GM21367 (cell line): ENCODE data around the gene APCDD1L.
"Not testable (repeated sequence)": the region's sequence is repeated elsewhere in the genome, so short reads cannot be mapped to it uniquely, and the experiment has no call there.

Source experiments
- ATAC-seq: cut with Tn5 transposase; IDR thresholded peaks from one replicate; pipeline ENCODE4 v1.9.1; 2021; ENCODE audit not compliant: unreplicated experiment

Gene APCDD1L

DNA sequence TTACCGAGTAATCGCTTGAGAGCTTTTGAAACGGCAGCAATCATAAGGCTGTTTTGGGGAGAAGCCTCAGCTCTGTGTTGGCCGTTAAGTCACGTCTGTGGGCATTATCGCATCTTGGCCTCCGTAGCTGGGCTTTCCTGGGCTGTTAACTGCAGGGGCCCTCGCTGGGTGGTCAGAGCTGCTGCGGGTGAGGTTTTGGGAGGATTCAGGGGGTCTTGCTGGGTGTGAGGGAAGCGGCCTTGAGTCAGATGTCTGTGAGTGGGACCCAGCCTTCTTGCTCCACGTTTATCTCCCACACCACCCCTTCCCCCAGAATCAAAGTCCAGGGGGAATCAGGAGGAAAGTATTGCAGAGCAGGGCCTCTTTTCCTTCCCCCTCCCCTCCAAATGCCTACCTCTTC lies 3.2 kb upstream of the APCDD1L start:
- no peak for ATAC-seq

DNA sequence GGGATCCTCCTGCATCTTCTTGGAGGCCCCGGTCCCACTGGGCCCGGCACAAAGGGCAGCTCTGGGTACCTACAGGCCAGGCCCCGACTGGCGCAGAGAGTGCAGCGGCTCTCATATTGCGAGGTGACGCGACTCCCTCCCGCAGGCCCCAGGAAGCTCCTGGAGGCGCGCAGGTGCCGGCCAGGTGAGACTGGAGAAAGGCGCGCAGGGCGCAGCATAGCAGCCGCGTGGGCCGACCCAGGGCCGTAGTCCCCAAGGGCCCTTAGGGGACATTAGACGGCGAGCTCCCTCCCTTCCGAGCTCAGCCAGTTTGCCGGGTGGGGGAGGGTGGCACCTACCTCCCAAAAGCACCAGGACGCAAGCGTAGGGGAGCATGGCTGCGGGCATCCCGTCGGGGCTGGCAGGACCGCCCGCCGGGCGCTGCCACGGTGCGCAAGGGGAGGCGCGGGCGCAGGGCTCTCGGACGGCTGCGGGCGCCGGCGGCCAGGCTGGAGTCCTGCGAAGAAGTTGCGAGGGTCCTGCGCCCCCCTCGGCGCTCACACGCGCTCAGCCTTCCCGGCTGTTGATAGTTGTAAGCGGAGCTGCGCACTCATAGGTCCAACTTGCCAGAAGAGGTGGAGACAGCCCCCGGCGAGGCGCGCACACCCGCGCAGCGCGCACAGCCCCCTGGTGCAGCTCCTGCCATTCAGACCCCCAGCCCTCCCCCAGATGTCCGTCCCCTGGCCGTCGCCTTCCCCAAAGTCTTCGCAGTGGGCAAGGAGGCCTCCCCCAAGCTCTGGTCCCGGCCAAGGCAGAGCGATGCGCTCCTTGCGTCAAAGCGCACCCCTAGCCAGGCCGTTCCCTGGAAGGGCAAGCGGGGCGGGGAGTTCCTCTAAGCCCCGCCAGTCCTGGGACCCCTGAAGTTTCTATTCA lies 622 bp downstream of the APCDD1L start:
- no peak for ATAC-seq

DNA sequence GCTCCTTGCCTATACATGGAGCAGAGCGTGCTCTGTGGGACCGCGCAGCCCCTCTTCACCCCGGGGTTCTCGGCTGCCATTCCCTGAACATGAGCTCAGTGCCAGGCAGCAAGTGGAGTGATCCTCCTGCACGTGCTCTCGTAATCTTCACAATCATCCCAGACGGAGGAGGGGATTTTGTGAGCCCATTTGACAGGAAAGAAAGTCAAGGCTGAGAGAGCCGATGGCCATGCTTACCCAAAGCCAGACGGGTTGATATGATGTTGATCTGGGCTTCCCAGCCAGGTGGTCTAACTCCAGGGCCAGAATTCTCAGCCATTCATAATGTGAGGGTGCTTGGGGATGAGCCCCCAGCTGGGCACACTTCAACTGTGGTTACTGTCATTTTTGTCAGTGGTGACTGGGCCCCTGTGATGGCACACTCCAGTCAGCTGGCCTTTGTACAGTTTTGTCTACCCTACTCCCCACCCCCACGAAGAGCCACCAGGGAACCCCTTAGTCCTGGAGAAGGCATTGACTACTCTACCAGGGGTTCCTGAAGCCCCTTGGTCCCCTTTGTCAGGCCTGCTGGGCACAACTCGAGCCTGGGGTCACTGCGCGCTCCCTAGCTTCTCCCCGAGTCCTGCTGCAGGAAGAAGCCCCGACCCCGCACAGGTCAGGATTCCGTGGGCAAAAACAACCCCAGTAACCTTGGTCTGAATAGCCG lies 1.5 kb downstream of the APCDD1L start:
- no peak for ATAC-seq

DNA sequence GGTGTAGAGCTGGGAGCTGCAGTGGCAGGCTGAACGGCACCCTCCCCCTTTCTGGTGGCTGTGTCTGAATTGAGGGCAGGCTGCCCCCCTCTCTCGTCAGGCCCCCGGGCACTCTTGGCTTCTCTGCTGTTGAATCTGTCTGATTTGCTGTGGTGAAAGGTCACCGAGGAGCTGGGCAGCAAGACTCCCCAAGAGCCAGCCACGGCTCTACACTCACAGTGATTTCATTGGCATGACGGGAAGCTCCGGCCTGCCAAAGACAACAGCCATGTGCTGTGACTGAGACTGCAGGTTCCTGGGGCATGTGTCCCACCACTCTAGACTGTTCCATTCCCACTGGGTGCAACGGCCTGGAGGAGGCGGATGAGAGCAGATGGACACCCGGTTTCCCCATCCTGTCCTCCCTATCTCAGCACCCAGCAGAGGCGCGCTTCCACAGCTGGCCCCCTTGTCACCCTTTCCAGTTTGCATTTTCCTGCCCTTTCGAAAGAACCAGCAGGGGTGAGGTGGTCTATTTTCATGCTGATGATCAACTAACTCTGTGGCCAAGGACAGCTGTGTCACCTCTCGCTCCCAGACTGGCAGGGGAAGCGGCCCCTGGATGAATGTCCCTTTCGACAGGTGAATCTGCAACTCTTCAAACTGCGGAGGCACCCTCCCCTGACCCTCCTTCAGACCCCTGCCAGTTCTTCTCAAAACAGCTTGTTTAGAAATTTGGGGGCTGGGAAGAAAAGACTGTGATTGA lies 2.2 kb downstream of the APCDD1L start:
- no peak for ATAC-seq

DNA sequence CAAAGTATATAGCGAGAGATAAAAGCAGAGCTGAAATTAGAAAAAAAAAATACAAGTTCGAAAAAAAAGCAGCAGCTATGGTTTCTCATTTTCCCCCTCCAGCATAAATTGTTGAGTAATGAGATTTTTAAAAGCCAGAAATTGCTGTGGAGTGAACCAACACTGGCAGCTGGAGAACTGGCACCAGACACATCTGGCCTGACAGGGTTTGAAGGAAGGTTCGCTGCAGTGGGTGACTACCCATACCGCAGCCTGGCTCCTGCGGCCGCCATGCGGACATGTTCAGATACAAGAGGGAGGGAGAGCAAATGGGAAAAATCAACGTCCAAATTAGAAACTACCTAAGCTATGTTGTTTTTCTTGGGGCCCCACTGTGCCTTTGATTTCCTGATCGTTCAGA lies 3.3 kb downstream of the APCDD1L start:
- no peak for ATAC-seq

DNA sequence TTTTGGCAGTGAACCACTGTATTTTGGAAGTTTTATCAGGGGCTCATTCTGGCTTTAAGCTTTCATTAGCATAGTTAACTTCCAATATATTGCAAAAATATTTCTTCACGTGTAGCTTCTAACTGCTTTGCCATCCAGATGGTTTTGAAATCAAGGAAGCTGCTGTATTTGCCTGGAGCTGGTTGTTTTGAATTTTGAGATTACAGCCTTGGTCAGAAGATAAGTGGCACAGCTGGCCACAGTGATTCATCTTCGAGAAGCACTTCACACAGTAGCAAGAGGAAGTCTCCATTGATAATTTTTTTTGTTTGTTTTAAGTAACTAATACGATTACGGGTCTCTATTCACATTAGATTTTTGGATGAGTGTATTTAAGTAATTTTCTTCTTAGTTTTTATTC lies 3.8 kb downstream of the APCDD1L start:
- ATAC-seq, result no peak

DNA sequence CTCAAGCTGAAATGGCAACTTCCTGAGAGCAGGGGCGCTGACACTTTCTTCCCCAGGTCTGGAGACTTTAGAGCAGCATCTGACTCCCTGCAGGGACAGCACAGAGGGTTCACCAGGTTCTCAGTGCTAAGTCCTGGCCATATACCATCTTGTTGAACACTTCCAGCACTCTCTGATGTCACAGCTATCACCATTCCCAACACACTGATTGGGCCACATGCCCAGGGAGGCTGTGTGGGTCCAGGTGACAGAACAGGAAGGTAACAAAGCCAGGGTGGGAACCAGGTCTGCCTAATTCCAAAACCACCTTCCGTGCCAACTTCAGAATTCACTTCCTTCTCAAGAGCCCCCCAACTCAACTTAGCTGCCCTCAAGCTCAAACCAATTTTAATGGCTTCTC lies 4.3 kb downstream of the APCDD1L start:
- ATAC-seq, result no peak

DNA sequence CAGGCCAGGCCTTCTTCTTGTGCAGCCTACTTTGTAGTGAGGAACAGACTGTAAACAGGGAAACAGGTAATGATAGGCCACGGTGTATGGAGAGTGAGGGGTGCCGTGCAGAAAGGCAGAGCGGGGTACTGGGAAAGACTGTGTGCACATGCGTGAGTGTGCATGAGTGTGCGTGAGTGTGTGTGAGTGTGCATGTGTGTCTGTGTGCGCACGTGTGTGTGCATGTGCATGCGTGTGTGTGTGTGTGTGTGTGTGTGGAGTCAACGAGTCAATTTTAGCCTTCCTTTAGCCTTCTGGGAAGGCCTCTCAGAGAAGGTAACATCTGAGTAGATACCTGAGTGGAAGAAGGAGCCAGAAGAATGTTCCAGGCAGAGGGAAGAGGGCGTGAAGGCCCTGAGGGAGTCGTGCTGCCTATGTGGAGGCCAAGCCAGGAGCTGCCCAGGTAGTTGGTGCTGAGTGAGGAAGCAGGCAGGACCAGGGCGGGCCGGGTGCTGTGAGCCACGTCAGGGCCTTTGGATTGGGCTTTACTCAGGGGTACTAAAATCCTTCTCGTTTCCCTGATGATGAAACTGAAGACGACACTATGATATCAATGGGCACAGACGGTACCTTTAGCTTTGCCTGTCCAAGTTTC lies 6.3 kb downstream of the APCDD1L start:
- ATAC-seq, result no peak

DNA sequence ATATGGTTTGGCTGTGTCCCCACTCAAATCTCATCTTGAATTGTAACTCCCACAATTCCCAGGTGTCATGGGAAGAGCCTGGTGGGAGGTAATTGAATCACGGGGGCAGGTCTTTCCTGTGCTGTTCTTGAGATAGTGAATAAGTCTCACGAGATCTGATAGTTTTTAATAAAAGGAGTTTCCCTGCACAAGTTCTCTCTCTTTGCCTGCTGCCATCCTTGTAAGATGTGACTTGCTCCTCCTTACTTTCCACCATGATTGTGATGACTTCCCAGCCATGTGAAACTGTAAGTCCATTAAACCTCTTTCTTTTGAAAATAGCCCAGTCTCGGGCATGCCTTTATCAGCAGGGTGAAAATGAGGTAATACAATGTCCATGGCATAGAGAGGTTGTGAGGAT lies 8.2 kb downstream of the APCDD1L start:
- ATAC-seq, result not testable (repeated sequence)

DNA sequence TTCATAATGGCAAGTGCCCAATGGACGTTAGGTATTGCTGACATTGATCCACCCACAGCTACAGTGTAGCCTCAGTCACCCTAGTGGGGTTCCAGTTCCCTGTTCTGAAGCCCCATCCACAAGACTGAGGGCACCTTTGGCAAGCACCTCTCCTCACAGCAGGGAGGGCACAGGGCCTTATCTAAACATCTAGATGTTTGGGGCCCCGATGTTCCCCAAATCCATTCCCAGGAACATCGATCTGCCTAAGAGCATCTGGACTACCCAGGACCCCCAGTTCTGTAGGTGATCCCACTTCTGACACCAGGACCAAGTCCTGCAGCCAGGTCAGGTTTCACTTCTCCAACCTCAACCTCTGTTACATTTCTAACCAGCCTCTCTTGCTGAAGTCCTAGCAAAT lies 10.6 kb downstream of the APCDD1L start:
- ATAC-seq, result no peak

DNA sequence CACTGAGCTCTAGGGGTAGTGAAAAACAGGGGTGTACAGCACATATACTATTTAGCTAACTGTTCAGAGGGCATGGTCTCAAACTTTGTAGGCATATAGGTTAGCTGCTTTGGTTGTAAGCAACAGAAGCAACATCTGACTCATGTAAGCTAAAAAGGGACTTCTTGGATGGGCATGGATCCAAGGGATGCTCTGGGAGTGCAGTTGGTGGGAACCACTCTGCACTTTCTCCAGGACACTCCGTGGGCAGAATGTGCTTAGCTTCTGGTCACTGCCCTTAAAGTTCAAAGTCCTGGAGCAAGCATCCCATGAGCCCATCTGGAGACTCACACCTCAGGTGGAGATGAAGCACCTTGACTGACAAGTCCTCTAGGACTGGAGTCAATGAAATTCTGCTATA lies 11.5 kb downstream of the APCDD1L start:
- no peak for ATAC-seq

DNA sequence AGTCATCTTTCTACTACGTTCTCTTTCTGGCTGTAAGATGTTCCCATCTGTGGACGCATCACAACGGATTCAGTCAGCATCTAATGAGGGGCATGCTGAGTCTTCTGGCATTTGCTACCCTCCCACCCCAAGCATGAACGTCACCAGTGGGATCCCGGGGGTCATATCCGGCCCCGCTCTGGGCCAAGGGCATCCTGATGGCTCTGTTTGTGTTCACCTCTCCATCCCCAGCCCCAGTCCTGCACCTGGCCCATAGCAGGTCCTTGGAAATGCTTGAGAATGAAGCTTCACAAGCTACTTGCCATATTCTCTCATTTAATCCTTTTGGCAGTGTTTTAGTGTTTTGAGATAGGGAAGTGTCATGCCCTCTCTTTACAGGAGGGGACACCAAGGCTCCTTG lies 14.9 kb downstream of the APCDD1L start:
- no peak for ATAC-seq

DNA sequence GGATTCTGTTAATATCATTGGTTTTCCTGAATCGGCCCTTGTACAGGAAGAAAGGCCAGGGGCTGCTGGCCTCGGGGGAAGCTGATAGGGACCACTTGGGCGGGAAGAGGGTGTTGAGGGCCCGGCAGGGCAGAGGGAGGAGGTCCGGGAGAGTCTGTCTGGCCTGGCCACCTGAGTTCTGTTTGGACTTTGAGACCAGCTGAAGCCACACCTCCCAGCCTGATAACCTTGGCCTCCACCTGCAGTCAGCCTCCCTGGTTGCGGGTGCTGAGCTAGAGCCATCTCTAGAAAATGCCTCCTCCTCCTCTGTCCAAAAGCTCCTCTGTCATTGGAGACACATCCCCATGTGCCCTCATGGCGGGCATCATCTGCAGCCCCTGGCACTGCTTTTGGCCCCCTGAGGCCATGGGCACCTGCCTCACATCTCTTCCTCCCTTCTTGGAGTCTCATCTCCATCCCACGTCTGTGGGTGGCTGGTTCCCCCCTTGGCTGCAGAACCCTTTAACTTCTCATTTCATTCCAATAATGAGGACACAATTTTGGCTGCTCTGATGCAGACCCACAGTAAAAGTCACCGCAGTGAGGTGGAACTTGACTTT lies 16.6 kb downstream of the APCDD1L start:
- ATAC-seq, result no peak

DNA sequence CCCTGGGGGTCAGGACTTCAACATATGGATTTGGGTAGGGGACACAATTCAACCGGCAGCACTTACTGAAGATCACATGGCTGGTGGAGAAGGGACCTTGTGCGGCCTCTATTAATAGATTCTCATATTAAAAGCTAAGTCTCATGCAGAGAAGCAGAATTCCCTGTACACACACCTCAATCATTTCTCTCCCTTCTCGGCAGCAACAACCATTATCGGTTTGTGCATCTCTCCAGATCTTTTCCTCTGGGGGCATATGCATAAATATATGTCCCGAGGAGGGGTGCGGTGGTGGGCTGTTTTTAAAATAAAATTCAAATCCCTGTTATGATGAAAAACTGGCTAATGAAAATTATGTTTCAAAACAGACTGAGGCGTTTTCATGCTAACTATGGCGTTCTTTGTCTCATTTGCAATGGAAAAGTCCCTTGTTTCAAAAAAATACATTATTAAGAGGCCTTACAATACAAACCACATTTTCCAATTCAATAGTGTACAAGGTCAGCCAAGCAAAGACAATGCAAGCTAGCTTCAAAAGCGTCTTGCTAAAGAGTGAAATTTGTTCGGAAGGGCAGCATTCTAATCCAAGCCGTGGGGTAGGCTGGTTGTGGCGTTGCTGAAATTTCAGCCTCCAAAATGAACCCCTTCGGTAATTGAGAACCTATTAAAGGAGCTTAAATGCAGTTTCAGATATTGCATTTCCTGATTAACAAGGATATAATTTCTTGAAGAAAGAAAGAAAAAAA lies 17.3 kb downstream of the APCDD1L start:
- ATAC-seq, result no peak

DNA sequence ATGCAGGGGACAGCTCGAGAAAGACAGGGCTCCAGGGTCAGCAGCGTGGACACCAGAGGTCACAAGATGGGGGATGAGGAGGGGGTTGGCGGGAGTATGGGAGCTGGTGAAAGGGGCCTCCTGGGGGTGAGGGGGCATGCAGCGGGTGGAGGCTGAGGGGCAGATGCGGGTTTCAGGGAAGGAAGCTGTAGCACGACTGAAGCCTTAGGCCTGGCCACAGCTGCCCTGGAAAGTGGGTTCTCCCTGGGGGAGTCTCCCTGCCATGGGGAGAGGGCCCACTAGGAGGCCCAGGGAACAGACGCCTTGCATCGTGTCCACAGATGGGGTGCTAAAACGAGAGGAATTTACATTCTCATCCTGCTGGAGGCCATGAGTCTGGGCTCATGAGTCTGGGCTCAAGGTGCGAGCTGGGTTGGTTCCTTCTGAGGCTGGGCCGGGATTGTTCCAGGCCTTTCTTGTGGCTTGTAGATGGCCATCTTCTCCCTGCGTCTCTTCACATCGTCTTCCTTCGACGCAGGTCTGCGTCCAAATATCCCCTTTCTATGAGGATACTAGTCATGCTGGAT lies 18.0 kb downstream of the APCDD1L start:
- ATAC-seq, result no peak

DNA sequence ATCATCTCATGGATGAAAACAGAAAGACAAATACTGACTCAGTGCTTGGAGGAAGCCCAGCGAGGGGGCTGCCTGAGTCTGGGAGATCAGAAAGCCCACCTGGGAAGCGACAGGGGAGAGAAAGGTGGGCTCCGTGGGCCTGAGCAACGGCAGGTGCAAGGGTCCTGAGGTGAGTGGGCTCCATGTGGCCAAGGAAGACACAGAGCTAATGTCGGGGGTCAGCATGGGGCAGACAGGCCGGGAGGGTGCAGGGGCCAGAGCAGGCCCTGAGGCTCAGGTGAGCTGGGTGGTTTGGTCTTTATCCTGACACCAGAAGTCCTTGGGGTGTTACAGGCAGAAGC lies 18.8 kb downstream of the APCDD1L start:
- no peak for ATAC-seq

DNA sequence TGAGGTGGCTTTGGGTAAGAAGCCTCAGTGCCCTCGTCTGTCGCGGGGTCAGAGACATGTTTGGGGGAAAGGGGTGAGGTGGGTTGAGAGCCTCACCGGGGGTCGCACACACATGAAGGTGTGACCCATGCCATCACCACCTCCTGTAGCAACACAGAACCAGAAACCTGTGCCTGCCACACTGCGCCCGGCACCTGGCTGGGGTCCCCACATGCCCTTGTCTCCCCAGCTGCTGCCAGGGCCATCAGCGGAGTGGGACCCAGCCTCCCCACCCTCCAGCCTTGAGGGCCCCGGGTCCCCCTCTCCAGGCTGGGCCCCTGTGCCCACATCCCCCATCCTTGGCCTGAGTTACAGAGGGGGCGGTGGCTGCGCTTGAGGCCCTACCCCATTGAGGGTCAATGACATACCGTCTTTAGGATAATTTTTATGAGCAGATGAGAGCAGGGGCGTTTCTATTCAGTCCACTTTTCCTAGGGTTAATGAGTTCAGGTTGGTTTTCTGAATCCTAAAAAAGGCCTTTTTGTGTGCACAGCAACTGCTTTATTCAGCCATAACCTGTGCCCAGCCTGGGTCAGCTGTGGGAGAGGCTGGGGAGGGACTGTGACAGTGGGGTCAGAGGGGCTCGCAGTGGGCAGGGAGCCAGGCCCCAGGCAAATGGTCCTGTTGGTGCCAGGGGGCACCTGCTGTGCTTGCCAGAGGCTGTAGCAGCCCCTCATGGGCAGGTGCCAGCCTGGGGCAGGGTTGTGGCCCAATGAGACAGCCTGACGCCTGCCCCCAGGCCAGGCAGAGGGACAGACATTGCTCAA lies 19.4 kb downstream of the APCDD1L start:
- ATAC-seq, result no peak

DNA sequence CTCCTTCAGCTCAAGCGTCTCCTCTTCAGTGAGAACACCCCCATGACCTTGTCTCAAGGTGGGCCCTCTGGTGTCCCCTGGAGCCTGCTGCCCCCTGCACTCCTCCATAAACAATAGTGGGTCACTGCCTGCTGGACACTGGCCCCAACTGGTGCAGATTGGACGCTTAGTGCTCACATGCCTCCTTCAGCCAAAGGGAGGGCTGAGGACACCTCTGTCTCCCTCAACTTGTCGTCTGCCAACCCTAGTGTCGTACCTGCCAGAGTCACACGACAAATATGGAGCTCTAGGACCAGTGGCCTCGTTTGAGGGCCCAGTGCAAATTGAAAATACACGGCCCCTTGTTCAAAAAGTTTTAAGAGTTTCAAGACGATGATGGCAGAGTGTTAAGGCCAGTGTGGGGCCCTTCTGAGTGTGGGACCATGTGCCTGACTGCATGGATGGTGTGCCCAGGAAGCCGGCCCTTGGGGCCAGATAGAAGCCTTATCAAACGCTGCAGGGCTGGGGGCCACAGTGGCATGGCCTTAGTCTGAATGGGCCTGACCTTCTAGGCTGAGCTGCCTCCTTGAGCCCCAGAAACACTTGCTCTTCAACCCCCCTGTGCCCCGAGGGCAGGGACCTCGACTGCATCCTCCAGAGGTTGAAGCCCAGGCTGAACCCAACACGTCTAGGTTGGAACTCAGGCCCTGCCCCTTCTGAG lies 20.1 kb downstream of the APCDD1L start:
- ATAC-seq, result no peak
